HG03521 (cell line): ENCODE measurements around the gene AUH.
A peak's percentile ranks its signal among the peaks of the same experiment; 100 is the strongest.
"Not testable (repeated sequence)": the region's sequence is repeated elsewhere in the genome, so short reads cannot be mapped to it uniquely, and the experiment has no call there.

ENCODE experiments used
- ATAC-seq: cut with Tn5 transposase; IDR thresholded peaks from one replicate; pipeline ENCODE4 v1.9.1; 2021; ENCODE audit warnings: mild to moderate bottlenecking, moderate library complexity; ENCODE audit not compliant: unreplicated experiment

Gene AUH, protein sequence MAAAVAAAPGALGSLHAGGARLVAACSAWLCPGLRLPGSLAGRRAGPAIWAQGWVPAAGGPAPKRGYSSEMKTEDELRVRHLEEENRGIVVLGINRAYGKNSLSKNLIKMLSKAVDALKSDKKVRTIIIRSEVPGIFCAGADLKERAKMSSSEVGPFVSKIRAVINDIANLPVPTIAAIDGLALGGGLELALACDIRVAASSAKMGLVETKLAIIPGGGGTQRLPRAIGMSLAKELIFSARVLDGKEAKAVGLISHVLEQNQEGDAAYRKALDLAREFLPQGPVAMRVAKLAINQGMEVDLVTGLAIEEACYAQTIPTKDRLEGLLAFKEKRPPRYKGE

GRCh38 chr9:91361291-91362050 is at the start of gene AUH:
Gene AUH (minus strand): TSS chr9:91361918. CDS start chr9:91361889, 29 bp downstream.
- peak; percentile 85 for ATAC-seq

DNA sequence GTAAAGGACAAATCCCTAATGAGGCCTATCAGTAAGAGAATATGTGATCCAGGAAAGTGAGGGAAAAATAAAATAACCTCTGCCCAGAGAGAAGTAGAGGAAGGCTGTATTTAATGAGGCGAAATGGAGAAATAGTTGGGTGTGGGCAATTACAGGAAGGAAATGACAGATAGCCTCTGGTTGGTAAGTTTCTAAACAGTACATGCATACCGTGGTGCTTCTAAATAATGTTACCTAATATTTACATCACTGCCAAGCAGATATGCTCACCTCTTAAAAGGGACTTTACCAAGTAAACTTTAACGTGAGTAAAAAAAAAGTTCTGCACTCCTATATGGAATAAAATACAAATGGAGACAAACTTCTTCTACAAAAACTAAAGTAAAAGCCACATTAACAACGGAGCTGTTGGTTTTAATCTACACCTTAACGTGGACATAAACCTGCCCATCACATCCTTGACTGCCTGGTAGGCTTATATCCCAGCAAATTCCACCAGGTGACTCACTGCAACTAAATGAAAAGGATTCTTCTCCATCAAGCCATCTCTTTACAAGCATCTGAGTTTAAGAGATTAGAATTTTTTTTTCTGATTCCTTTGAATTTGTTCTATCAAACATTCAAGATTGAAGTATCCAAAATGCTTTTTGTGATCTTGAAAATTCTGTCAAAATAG is 49.5 kb upstream of the AUH start:
- no peak for ATAC-seq

GRCh38 chr9:91410161-91410560 is 48.4 kb upstream of the AUH start:
- ATAC-seq, result no peak

DNA sequence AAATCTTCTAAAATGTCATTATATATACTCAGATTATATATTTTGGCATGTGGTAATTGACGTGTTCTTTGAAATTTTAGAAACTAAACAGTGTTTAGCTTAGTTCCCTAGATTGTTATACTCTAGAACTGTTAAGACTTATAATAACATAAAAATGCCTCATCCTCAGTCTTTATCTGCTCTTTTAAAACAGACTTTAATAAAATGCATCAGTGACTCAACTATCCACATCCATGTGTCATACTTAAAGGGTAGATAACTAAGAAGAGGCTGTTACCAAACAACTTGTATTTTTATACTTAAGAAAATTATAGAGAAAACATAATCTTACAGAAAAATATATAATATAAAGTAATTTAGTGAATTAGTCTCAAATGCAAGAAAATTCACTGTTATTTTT is 46.8 kb upstream of the AUH start:
- ATAC-seq, result no peak

GRCh38 chr9:91407580-91408318 is 46.0 kb upstream of the AUH start:
- no peak for ATAC-seq

DNA sequence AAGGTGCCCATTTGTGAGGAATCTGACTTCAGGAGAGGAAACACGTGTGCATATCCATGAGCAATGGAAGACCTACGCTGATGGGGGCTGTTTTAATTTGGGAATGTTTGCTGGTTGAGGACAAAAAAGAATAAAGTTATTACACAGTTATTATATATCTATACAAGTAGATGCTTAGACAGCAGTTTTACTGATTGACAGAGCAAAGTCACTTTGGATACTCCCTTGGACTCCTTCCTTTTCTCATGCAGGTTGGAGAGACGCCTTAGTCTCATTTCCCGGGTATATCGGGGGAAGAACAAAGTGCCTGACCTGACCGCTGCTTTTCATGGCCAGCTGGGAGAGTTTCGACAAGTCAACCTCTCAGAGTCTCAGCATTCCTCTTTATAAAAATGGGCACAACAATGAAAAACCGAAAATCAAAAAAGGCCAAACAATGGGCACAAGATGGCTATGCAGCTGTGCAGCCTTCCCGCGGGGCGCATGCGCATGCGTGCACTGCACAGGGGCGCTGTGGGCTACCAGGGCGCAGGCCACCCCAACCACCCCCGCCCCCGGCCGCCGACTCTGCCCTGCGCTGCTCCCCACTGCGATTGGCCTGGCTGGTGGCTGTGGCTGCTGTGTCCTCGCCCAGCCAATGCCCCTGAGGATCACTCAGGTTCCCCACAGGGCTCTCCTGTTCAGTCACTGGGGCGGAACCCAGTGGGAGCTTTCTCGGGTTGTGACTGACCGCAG is 43.8 kb upstream of the AUH start:
- ATAC-seq, result no peak

- no peak for ATAC-seq
Observed at GRCh38 chr9:91403665-91404543, 42.2 kb upstream of the AUH start.

DNA sequence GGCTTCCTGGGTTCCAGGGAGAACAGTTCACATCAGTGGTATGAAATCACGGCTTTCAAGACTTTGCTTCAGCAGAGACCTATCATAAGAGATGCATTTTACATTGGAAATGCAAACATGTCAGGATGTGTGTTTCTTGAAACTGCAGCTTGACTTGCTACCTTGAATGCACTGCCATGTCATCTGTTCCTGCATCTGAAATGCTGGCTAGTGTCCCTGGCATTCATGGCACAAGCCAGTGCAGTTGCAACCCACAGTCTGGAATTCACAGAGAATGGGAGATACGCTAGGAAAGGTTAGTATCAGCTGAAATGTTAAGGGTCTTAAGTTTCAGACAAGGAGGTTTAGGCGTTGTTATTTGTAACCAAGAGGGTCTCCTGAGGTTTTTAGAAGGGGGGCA is 37.2 kb upstream of the AUH start:
- ATAC-seq, result no peak

- peak; percentile 64 for ATAC-seq
Observed at GRCh38 chr9:91395553-91396471, 34.1 kb upstream of the AUH start.

DNA sequence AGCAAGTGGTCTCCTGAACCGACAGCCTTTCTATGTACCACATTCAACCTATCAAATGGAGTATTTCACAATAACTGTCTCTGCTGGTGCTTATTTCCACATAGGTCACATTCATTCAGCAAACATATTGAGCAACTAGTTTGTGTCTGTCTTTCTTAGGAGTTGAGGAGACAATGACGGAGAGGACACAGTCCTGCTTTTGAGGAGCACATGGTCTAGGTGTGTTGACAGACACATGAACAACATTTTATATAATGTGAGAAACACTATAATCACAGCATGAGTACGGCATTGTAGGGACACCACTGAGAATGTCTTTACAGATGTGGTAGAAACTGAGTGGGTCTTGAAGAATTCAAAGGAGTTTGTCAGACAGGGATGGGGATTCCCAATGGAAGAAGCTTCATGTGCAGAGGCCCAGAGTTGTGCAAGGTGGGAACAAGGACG is 33.4 kb upstream of the AUH start:
- no peak for ATAC-seq

DNA sequence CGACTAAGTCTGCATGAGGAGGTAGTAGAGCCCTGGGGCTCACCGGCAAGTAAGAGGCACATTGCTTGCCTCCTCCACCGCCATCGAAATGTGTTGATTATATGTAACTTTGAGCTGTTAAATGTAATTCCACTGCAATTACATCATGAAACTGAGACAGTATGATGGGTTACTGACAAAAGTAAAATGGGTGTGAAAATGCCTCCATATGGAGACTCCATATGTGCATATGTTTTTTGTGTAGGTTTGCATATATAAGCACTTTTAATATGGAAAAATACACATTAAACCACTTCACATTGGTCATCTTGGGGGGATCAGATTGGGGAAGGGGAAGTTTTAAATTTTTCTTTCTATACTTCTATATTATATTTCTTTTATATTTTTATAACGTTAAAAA is 32.1 kb upstream of the AUH start:
- no peak for ATAC-seq

DNA sequence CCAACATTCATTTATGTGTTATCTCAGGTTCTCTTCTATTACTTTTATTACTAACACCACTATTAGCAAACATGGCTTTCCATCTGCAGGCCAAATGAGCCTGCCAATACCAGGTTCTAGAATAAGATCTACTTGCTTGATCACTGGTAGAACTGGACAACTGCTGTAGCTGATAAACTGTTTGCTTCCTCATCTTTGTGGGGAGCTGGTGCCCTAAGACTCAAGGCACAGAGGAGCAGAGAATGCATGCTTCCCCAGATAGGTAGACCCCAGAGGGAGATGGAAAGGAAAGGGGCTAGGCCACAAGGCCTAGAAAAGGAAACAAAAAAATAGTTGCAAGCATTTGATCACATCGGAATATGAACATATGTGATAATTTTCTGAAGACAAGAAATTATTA is 30.7 kb upstream of the AUH start:
- ATAC-seq, result no peak

GRCh38 chr9:91391818-91392217 is 30.1 kb upstream of the AUH start:
- no peak for ATAC-seq

- no peak for ATAC-seq
Observed at GRCh38 chr9:91391412-91391811, 29.7 kb upstream of the AUH start.

GRCh38 chr9:91389686-91390085 is 28.0 kb upstream of the AUH start:
- ATAC-seq, result not testable (repeated sequence)

GRCh38 chr9:91386765-91387164 is 25.0 kb upstream of the AUH start:
- no peak for ATAC-seq

- no peak for ATAC-seq
Observed at GRCh38 chr9:91384954-91385353, 23.2 kb upstream of the AUH start.

DNA sequence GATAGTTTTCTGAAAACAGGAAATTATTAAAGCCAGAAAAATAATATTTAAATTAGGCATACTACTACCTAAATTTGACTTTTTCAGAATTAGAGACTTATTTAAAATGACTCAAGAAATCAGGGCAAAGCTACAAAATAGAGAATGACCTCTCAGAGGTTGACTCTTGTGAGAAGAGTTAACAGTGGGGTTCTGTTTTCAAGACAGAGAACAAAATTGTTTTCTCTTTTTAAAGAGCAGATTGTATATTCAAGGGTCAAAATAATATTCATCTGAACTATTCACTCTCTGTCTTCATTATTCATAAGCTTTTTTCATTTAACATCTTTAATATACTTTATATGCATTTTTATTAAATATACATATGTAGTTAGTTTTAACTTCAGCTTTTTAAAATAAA is 21.9 kb upstream of the AUH start:
- ATAC-seq, result no peak
